ENCODE results near the gene TMEM120A. TPM values are rescaled to one million over a fixed set of nuclear protein-coding genes. Genes with fewer than 3 reads are reported as not detected.
A peak's percentile ranks its signal among the peaks of the same experiment; 100 is the strongest.
"Not testable (repeated sequence)": the region's sequence is repeated elsewhere in the genome, so short reads cannot be mapped to it uniquely, and the experiment has no call there.

The TMEM120A gene
- total RNA-seq, 1 donor from 2014 or later, result 34.2 TPM

DNA sequence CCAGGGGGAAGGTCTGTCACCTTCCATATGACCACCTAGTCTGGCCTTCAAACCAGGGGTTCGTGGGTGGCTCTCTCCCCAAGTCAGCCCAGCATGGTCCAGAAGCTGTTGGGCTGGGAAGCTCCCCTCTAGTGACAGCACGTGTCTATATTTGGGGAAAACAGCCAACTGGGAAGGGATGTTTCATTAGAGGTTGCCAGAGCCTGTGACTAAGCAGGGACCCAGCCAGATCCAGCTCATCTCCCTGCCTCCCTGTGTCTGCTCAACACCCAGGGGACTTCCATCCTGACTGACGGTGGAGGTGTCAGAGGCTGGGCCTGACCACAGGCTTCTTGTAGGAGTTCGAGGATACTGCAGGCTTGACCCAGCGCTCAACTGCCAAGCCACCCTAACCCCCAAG lies 42.9 kb upstream of the TMEM120A start:
- H3K4me3 Mint-ChIP-seq (ENCODE audit: unreplicated experiment), result no peak overlapping the region
- Histone ChIP-seq H3K27me3 (ENCODE audit: insufficient read depth, low read length) (no peaks in the 10 kb centered on the region), H3K9ac (ENCODE audit: low read length) (no peak overlapping the region), H3K9me3 (ENCODE audit: insufficient read depth, low read depth, low read length) (no peaks in the 10 kb centered on the region), H4K20me1 (ENCODE audit: insufficient read depth, low read length) (peaks cover 57% of the 10 kb centered on the region), H3K36me3 (ENCODE audit: insufficient read depth, low read length) (no peaks in the 10 kb centered on the region), H3K4me1 (ENCODE audit: insufficient read depth, low read length) (peaks cover 4% of the 10 kb centered on the region), H3K27ac (ENCODE audit: low read depth, low read length) (no peak overlapping the region), H2AFZ (ENCODE audit: low read depth, low read length) (no peak overlapping the region), H3K4me3 (ENCODE audit: insufficient read depth, low read depth, low read length) (no peak overlapping the region), H3K4me2 (ENCODE audit: low read length) (no peak overlapping the region), H3K79me2 (ENCODE audit: insufficient read depth, low read length) (peaks cover 31% of the 10 kb centered on the region)
- peaks cover 7% of the 10 kb centered on the region for H3K36me3 Mint-ChIP-seq (ENCODE audit: low read depth, unreplicated experiment)
- TF ChIP-seq, protein P1, sequence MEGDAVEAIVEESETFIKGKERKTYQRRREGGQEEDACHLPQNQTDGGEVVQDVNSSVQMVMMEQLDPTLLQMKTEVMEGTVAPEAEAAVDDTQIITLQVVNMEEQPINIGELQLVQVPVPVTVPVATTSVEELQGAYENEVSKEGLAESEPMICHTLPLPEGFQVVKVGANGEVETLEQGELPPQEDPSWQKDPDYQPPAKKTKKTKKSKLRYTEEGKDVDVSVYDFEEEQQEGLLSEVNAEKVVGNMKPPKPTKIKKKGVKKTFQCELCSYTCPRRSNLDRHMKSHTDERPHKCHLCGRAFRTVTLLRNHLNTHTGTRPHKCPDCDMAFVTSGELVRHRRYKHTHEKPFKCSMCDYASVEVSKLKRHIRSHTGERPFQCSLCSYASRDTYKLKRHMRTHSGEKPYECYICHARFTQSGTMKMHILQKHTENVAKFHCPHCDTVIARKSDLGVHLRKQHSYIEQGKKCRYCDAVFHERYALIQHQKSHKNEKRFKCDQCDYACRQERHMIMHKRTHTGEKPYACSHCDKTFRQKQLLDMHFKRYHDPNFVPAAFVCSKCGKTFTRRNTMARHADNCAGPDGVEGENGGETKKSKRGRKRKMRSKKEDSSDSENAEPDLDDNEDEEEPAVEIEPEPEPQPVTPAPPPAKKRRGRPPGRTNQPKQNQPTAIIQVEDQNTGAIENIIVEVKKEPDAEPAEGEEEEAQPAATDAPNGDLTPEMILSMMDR (IDR thresholded peaks at IDR 0.05; ENCODE audit: insufficient read depth, low read depth, low read length), result no peak
- TF ChIP-seq EZH2 (IDR thresholded peaks at IDR 0.05; ENCODE audit: insufficient read depth, low read length), result no peak
- H3K4me1 Mint-ChIP-seq (ENCODE audit: low read depth, unreplicated experiment), result peaks cover 8% of the 10 kb centered on the region
- H3K27me3 Mint-ChIP-seq (ENCODE audit: low read depth, unreplicated experiment), result no peaks in the 10 kb centered on the region
- H3K9me3 Mint-ChIP-seq (ENCODE audit: unreplicated experiment), result no peaks in the 10 kb centered on the region
- no peak overlapping the region for H3K27ac Mint-ChIP-seq (ENCODE audit: unreplicated experiment)
- peak; percentile 52 for DNase-seq (ENCODE audit: low read depth)
- FAIRE-seq, result peak; percentile 69

DNA sequence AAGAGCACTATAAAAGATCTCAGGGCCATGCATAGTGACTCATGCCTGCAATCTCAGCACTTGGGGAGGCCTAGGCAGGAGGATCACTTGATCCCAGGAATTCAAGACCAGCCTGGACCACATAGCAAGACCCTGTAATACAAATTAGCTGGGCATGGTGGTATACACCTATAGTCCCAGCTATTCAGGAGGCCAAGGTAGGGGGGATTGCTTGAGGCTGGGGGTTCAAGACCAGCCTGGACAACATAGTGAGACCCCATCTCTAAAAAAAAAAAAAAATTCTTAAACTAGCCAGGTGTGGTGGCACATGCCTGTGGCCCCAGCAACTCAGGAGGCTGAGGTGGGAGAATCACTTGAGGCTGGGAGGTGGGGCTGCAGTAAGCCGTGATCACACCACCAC lies 37.6 kb upstream of the TMEM120A start:
- Mint-ChIP-seq H3K36me3 (ENCODE audit: low read depth, unreplicated experiment) (peaks cover 16% of the 10 kb centered on the region), H3K4me1 (ENCODE audit: low read depth, unreplicated experiment) (peaks cover 4% of the 10 kb centered on the region), H3K9me3 (ENCODE audit: unreplicated experiment) (no peaks in the 10 kb centered on the region), H3K27me3 (ENCODE audit: low read depth, unreplicated experiment) (no peaks in the 10 kb centered on the region), H3K27ac (ENCODE audit: unreplicated experiment) (no peak overlapping the region), H3K4me3 (ENCODE audit: unreplicated experiment) (no peak overlapping the region)
- Histone ChIP-seq H3K9me3 (ENCODE audit: insufficient read depth, low read depth, low read length) (no peaks in the 10 kb centered on the region), H3K4me2 (ENCODE audit: low read length) (no peak overlapping the region), H3K9ac (ENCODE audit: low read length) (no peak overlapping the region), H3K79me2 (ENCODE audit: insufficient read depth, low read length) (peaks cover 13% of the 10 kb centered on the region), H3K27ac (ENCODE audit: low read depth, low read length) (no peak overlapping the region), H2AFZ (ENCODE audit: low read depth, low read length) (no peak overlapping the region), H4K20me1 (ENCODE audit: insufficient read depth, low read length) (peaks cover 32% of the 10 kb centered on the region), H3K36me3 (ENCODE audit: insufficient read depth, low read length) (no peaks in the 10 kb centered on the region), H3K4me1 (ENCODE audit: insufficient read depth, low read length) (no peaks in the 10 kb centered on the region), H3K4me3 (ENCODE audit: insufficient read depth, low read depth, low read length) (no peak overlapping the region), H3K27me3 (ENCODE audit: insufficient read depth, low read length) (no peaks in the 10 kb centered on the region)
- FAIRE-seq, result no peak
- TF ChIP-seq, protein P1 (IDR thresholded peaks at IDR 0.05; ENCODE audit: insufficient read depth, low read depth, low read length), result no peak
- TF ChIP-seq EZH2 (IDR thresholded peaks at IDR 0.05; ENCODE audit: insufficient read depth, low read length), result no peak
- no peak for DNase-seq (ENCODE audit: low read depth)

DNA sequence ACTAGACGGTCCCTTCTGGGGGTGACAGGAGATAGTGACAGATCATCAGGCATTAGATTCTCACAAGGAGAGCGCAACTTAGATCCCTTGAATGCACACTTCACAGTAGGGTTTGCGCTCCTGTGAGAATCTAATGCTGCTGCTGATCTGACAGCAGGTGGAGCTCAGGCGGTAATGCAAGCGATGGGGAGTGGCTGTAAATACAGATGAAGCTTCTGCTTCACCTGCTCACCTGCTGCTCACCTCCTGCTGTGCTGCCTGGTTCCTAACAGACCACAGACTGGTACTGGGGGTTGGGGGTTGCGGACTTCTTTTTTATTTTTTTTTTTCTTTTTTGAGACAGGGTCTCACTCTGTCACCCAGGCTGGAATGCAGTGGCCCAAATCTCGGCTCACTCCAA lies 35.3 kb upstream of the TMEM120A start:
- not testable (repeated sequence) for H3K27ac Mint-ChIP-seq (ENCODE audit: unreplicated experiment); H3K4me3 Mint-ChIP-seq (ENCODE audit: unreplicated experiment); H3K27me3 Mint-ChIP-seq (ENCODE audit: low read depth, unreplicated experiment); H3K9me3 ChIP-seq (ENCODE audit: insufficient read depth, low read depth, low read length); H2AFZ ChIP-seq (ENCODE audit: low read depth, low read length); H3K9me3 Mint-ChIP-seq (ENCODE audit: unreplicated experiment); H3K4me1 ChIP-seq (ENCODE audit: insufficient read depth, low read length); H3K4me3 ChIP-seq (ENCODE audit: insufficient read depth, low read depth, low read length); H3K79me2 ChIP-seq (ENCODE audit: insufficient read depth, low read length); H3K27ac ChIP-seq (ENCODE audit: low read depth, low read length); H3K27me3 ChIP-seq (ENCODE audit: insufficient read depth, low read length); H3K9ac ChIP-seq (ENCODE audit: low read length); DNase-seq (ENCODE audit: low read depth); H3K36me3 ChIP-seq (ENCODE audit: insufficient read depth, low read length); FAIRE-seq; H3K4me1 Mint-ChIP-seq (ENCODE audit: low read depth, unreplicated experiment); H3K4me2 ChIP-seq (ENCODE audit: low read length)
- H4K20me1 ChIP-seq (ENCODE audit: insufficient read depth, low read length), result peaks cover 20% of the 10 kb centered on the region
- peaks cover 14% of the 10 kb centered on the region for H3K36me3 Mint-ChIP-seq (ENCODE audit: low read depth, unreplicated experiment)
